SK-N-SH (cell line): ENCODE measurements around the gene TECTB.

Source experiments
- RAD21 ChIP-seq: IDR thresholded peaks from 2 replicates; pipeline ENCODE4 v1.6.1; 2012; ENCODE audit warnings: mild to moderate bottlenecking, low read length
- REST ChIP-seq: IDR thresholded peaks from 2 replicates; pipeline ENCODE4 v1.6.1; 2012; ENCODE audit warnings: mild to moderate bottlenecking, low read depth, low read length, moderate library complexity

GRCh38 chr10:112271982-112272381 is 11.2 kb upstream of the TECTB start:
- no peak for TF ChIP-seq REST
- no peak for TF ChIP-seq RAD21
